GM19099 (cell line): ENCODE results near the gene EPN2.

Source experiments
- POLR2A ChIP-seq: IDR thresholded peaks from 3 replicates; pipeline ENCODE4 v1.6.1; 2011; ENCODE audit warnings: low read depth; ENCODE audit not compliant: insufficient read length; ENCODE audit errors: extremely low read depth

EPN2 gene

DNA sequence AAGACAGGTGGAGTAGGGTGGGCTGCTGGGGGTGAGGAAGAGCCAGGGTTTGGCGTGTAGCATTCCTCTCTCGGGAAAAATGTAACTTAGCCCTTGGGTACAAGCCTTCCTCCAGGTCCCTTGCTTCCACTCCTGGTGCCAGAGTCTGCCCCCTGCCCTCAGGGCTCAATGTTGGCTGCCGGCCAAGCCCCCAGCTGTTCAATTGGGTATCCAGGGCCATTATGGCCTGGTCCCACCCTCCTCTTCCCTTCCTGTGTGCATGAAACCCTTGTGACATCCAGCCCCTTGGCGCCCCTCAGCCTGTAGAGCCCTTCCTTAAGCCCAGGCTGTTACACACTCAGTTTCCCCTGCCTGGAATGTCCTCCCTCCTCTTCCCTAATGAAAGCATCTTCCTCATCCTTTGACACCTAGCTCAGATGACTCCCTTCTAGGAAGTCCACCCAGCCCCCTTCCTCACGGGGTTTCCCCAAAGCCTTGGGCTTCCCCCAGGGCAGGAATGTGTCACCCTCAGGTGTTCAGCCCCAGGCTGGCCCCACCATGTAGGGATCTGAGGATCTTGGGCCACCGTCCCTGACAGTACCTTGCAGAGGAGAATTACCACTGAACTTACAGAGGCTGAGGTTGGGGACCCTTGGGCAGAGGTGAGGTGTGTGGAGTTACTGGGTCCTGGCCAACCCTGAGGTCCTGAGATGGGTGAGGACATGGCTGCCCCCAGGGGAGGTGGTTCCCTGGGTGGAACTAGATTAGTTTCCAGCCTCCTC is 95.4 kb downstream of the EPN2 start:
- TF ChIP-seq POLR2A, result no peak

DNA sequence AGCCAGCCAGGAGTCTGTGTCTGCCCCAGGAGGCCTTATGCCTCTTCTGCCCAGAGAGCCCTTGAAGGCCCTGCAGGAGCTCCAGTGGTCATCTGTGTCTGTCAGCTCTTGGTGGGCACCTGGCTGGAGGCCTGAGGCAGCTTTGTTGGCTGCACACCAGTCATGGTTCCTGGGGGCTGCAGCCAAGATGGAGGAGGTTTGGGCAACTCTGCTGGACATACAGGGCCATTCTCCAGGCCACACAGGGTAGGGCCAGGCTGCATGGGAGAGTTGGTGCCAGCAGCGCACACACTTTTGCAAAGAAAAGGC is 95.9 kb downstream of the EPN2 start:
- no peak for TF ChIP-seq POLR2A

DNA sequence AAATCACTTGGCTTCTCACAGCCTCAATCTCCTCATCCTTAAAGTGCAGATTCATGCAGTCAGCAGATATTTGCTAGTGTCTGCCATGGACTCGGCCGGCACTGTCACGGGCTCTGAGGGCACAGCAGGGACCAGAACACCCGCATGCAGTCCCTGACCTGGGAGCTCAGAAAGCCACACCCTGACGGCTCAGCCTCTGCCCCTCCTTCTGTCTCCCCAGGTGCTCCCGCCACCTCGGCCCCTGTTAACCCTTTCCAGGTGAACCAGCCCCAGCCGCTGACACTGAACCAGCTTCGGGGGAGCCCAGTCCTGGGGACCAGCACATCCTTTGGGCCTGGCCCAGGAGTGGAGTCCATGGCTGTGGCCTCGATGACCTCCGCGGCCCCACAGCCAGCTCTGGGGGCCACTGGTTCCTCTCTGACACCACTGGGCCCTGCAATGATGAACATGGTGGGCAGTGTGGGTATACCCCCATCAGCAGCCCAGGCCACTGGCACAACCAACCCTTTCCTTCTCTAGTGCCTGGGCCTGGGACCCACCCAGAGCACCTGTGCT is 96.6 kb downstream of the EPN2 start:
- TF ChIP-seq POLR2A, result no peak

DNA sequence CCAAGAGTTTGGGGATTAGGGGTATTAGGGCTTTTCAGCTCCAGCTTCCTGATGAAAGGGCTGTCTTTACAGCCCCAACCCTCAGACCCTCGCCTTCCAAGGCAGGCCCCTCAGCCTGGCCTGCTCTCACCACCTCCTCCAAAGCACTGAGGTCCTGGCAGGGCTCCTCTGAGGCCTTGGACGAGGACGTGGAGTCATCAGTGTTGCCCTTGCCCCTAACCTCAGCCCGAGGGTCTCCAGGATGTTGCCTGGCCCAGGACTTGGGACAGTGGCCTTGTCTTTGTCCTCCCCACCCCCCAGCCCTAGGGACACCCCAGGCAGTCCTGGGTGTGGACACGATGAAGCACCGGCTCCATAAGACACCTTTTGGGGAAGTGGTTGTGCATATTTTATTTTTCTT is 97.2 kb downstream of the EPN2 start:
- no peak for TF ChIP-seq POLR2A

DNA sequence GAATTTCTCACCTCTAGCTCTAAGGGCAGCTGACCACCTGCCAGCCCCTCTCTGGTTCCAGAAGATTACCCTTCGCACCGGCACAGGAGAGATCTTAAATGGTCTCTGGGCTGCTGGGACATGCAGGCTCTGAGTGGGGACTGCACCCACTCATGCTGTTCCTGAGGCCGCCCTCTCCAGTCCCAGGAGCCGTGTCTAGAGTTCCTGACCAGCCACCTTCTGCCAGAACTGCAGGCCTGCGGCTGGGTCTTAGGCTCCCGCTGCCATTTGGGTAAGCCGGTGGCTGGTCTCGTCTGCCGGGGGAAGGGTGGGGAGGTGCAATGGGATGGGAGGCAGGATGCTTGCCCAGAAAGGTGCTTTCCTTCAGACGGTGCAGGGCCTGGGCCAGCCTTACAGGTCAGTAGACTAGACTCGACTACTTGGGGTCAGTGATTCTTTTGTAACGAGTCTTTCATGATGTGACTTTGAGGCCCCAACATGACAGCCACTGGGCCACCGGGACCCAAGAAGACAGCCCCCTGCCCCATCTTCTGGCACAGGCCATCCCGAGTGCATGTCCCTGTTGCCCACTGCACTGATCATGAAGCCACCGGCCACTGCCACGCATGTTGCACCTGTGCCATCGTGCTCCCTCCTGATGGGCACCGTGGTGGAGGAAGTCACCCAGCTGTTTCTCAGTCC is 98.9 kb downstream of the EPN2 start:
- no peak for TF ChIP-seq POLR2A

DNA sequence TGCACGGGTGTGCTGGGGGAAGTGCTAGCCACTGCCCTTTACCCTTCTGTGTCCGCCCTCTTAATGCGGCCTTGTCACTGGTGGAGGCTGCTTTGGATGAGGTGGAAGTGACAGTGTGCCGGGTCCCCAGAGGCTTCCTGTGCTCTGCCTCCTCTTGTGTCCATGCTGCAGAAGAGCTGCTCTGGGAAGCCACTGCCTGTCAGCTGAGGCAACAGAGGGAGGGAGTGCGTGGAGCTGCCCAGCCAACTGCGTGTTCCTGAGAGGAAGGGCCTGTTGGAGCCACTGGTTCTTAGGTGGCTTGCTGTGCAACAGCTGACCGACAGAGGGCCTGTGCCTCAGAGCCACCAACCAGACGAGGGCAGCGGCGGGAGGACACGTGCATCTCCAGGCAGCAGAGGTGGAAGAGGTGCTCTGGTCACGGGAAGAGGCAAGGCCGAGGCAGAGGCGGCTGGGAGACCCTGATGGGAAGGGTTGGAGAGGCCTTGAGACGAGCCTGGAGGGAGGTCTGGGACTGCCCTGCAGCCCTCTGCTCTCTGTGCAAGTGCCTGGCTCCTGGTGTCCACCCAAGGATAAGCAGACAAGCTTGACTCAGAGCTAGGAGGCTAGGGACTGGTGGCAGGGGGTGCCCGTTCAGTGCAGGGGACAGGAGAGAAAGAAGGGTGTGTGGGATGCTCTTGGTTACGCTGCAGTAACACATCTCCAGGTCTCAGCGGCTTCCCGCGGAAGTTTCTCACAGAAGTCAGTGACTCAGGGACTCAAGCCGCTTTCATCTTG is 100.0 kb downstream of the EPN2 start:
- no peak for TF ChIP-seq POLR2A

DNA sequence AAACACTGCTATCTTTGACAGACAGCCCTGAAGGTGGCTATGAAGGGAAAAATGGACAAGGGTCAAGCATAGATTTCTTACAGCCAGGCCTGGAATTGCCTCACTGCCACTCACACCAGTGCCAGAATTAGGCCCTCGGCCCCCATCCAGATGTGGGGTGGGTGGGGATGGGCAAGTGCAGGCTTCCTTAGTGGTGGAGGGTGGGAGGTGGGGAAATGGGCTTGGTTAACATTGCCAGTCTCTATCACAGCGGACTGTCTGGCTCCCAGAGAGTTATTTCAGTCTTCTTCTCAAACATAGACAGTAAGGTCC is 100.5 kb downstream of the EPN2 start:
- TF ChIP-seq POLR2A, result no peak

DNA sequence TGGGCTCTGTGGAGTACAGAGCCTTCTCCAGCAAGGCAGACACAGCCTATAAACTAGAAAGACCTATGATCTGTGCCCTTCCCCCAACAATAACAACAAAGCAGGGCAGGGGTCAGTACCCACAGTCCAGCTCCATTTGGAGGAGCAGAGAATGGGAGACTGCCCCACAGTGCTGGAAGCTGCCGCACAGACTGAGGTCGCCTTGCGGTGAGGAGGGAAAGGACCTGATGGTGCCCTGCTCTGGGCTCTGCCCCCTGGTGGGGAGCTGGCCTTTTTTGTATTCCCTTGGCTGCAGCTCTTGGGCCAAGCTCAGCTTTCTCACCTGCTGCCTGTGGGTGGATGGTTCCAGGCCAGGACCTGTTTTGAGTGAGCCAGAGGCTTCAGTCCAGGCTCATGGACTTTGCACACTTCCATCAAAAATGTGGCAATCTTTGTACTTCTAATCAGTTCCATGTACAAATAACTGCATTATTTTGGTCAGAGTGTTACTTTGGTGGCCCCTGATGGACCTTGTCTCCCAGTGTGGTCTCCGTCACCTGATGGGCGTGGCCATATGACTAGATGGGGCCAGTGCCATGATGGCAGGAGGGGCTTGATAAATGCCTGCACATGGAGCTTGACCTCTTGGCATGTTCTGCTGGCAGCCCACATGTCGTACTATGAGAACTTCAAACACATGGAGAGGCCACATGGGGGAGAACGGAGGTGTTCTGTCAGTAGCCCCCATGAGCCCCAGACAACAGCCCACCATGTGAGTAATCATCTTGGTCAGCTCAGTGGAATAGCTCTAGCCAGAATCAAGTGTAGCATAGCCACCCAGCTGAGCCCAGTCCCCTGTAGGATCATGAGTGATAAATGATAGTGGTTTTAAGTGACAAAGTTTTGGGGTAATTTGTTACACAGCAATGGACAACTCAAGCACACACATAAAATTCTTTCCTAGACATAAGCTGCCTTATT is 101.1 kb downstream of the EPN2 start:
- no peak for TF ChIP-seq POLR2A

DNA sequence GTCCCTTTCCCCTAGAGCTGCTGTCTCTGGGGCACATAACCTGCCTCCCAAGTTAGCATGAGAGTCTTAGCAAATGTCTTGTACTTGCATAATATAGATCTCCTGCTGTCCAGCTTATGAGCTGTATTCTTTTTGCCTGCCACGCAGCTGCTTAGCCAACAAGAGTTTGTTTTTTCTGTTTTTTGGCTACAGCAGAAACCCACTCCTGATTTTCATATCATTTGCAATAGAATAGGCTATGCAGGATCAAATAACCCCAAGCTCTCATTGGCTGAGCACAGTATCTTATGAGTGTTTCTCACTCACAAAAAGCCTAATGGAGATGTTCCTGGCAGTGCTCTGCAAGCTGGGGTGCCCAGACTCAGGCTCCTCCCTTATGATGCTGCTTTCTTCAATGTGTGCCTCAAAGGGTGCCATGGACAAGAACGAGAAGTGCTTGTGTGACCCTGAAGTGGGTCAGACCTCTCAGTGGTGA is 102.2 kb downstream of the EPN2 start:
- no peak for TF ChIP-seq POLR2A

DNA sequence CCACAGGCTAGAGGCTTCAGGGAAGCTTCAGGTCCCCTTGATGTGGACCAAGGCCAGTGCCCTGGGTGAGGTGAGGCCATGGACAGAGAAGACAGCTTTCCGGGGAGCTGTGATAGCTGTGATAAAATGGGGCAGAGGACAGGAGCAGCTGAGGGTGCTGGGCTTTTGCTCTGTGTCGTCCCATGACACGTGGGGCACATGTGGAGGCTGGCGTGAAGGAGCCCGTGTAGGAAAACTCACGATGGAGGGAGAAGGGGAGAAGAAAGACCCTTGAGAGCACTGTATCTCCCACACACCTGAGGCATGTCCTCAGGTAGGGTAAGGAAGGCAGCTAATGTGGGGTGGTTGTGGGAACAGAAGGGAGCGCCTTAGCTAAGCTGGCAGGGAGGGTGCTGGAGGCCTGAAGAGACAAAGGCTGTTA is 104.1 kb downstream of the EPN2 start:
- no peak for TF ChIP-seq POLR2A

DNA sequence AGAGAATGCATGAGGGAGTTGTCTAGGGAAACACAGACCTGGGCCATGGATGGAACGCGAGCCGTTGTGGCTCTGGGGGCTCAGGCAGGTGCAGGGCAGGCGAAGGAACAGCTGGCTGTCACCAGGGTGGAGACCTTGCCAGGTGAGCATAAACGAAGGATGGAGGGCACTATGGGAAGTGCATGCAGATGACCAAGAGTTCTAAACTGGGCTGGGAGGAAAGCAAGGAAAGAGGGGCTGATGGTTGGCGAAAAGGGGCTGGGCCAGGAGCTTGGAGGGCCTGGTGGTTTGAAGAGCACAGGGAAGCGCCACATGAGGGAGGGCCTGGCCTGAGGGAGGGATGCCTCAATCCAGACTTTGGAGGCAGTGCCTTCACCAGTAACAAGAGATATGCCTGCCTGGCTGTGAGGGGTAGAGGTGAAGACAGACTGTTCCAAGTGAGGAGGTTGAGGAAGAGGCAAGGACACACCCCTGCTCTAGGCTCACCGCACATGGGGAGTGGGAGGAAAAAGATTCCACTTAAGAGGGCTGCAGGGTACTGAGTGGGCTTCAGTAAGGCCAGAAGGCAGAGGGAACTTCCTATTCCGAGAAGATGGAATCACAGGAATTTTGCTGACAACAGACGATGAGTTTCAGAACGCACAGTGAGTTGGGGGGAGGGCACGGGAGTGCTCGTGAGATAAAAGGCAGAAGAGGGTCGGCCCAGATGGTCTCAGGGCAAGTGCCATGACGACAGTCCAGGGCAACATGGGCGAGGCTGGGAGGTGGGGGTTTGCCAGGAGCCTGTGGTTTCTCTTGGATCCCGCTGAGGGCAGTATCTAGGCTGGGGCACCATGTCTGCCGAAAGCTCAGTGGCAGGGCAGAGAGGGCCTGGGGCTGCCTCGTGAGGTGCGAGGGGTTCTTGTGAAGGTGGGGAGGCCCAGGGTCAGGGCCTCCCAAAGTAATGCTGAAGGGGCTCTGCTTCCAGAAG is 104.8 kb downstream of the EPN2 start:
- no peak for TF ChIP-seq POLR2A

DNA sequence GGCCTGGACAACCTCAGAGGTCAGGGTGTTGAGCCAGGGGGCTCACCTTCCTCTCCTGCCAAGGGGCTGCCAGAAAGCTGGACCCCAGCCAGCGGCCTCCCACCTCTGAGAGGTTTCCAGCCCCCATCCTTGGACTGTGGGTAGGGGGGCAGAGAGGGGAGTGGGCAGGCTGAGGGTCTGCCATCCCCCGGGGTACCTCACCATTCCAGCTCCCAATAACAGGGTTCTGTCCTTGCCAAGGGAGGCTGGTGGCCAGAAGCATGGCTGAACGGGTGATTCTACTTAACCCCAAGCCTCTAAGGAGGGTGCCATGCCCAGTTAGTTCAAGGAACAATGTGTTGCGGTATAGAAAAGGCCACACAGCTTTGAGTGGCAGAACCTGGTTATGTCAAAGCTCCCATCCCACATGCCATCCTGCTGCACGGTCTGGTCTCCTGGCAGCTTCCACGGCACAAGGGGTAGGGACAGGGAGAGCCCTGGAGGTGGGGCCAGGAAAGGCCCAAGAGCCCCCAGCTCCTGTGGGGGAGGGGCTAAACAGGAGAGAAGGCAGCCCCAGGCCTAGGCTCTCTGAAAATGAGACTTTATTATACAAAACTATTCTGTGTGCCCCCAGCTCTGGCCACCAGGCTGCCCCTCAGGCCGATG is 105.6 kb downstream of the EPN2 start:
- no peak for TF ChIP-seq POLR2A

DNA sequence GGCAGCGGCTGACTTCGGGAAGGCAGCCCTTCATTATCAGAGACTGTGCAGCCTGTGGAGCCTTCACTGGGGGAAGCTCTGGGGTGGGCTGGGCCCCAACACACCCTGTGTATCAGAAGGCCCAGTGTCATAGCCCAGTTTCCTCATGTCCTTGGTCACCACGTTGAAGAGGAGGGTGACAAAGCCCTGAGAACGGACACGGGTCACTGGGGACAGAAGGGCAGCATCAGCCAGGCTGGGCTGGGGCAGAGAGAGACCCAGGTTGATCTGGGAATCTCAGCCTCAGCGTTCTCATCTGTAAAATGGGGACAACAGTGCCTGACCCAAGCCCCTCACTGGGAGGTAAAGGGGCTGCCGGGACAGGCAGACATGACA is 106.1 kb downstream of the EPN2 start:
- no peak for TF ChIP-seq POLR2A
